DOHH2 (cell line): ENCODE data around the gene MAL.

Source experiments
- CTCF ChIP-seq: fragments of 200-600 bp; sonication (generic); IDR thresholded peaks from one replicate; pipeline ENCODE4 v1.5.1; 2014; ENCODE audit warnings: antibody characterized with exemption, mild to moderate bottlenecking, low read depth, low read length; ENCODE audit not compliant: poor library complexity, severe bottlenecking
- EZH2phosphoT487 ChIP-seq: fragments of 200-600 bp; sonication (generic); IDR thresholded peaks from 2 replicates; pipeline ENCODE4 v1.6.1; 2017; ENCODE audit warnings: borderline replicate concordance, mild to moderate bottlenecking, antibody characterized with exemption, low read length, moderate library complexity, mixed read lengths

DNA sequence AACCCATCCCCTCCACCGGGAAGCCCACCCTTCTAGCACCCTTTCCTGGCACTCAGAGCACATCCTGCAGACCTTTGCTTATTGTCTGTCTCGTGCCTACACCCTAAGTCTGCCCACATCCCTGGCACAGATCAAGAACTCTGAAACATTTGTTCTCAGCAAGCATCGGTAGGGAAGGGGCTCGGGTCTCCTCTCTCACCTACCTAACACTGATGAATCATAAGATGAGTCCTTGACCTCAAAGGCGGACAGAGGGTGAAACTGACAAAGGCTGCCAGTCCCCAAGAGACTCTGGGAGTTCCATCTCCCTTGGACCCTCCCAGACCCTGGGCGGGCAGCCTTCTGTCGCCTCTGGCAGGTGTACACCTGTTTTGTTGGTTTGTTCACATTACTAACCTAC is 9.3 kb downstream of the MAL start:
- no peak for TF ChIP-seq CTCF
- TF ChIP-seq EZH2phosphoT487, result no peak
